Measurements from ENCODE around the gene BMPER.

Gene BMPER

GRCh38 chr7:34036051-34036920 lies 130.9 kb downstream of the BMPER start:
- no peak for DNase-seq

GRCh38 chr7:34036972-34037792 lies 131.8 kb downstream of the BMPER start:
- no peak for DNase-seq

DNA sequence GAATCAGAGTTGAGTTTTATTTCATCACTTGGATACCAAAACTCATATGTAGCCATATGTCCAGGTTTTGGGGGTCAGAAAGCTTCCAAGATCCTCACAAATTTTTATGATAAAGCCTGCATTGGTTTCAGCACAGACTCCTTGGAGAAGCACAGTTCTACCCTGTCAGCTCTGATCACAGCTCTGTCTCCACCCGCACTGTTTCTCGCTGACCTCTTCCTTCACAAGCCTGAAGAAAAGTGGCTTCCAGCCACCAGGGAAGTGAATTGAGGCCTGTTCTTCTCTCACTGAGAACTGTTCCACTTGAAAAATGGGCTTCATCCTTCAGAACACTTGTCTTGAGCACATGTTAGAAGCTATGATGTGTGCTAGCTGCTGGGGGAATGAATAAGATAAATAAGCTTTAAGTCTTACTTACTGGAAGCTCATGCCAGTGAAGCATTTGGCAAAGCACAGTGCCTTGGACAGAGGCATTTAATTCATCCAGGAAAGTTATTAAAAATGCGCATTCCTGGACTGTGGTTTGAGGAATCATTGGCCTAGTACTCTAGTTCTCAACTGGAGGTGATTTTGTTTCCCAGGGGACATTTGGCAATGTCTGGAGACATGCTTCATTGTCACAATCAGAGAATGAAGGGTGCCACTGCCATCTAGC lies 133.6 kb downstream of the BMPER start:
- no peak for DNase-seq

- no peak for DNase-seq
These were observed 136.4 kb downstream of the BMPER start for GRCh38 chr7:34041707-34042106.

GRCh38 chr7:34042406-34042805 lies 137.1 kb downstream of the BMPER start:
- no peak for DNase-seq

DNA sequence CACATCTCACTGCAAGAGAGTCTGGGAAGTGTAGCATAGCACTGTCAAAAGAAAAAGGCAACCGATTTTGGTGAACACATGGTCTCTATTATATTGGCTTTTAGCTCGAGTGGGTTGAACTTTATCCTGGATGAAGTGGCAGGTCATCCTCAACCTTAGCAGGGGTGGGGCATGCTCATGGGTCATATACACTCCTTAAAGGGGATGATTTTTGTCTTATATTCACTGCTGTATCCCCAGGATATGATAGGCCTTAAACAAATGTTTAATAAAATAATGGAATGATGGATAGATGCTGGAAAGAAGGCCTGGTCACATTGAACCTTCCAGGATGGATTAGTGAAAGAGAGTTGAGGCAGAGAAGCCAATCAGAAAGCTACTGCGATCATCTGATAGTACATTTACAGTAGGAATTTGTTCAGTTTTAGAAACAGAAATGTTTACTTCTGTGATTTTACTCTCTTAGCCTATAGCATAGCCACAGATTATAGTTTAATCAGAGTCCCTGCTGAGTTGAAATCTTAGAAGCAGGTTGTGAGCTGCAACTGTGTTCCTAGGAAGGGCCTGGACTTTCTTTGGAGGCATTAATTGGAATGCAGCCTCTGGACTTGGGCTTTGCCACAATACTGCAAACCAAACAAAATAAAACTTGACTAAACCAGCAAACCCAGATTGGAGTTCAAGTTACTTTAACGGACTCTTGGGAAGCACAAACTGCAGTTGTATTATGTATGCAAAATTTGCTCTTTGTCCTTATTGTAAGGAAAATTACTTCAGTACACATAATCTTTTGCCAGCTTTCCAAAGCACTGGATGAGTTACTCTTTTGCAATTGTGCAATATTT lies 138.3 kb downstream of the BMPER start:
- DNase-seq = no peak

- DNase-seq = no peak
These were observed 138.9 kb downstream of the BMPER start for GRCh38 chr7:34044306-34044643.

DNA sequence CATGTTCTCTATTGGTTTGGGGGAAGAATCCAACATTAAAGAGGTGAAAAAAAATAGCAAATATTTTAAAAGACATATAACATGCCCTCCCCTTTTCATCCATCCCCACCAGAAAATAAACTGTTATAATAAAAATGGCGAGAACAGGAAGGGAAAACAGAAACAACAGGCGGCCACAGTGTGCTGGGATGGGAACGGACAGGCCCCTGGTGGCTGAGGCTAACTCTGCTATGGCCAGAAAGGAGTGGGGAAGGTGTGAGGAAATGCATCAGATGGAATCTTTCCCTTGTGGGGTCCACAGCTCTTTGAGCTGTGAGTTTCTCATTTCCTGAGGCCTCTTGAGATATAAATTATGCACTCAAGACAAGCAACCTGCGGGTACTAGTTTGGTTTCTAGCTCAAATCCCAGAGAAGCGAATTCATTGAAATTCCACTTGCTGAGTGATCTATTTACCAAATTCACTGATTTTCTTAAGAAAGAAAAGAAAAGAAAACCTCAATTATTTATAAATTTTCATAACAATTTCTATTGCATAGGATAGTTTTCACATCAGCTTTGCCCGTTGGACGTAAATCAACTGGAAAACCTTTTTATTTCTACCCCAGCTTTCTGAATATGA lies 139.5 kb downstream of the BMPER start:
- no peak for DNase-seq

DNA sequence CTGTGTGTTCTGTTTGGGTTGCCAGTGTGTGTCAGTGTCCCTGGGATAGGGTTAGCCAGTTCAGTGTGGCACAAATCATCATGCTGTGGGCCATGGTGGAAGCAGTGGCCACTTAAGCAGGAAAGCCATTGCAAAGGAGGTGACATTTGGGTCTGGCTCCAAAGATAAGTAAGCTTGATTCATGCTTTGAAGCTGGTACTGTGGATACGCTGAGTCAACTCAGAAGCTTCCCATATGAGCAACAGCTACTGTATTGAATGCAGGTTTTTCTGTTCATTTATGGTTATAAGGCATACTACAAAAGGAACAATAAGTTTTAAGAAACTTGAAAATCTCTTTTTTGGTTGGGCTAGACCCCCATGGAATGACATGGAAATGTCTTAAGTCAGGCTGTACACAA lies 143.1 kb downstream of the BMPER start:
- no peak for DNase-seq

- DNase-seq = no peak
These were observed 148.7 kb downstream of the BMPER start for GRCh38 chr7:34054075-34054474.

- no peak for DNase-seq
These were observed 151.8 kb downstream of the BMPER start for GRCh38 chr7:34057136-34057535.

DNA sequence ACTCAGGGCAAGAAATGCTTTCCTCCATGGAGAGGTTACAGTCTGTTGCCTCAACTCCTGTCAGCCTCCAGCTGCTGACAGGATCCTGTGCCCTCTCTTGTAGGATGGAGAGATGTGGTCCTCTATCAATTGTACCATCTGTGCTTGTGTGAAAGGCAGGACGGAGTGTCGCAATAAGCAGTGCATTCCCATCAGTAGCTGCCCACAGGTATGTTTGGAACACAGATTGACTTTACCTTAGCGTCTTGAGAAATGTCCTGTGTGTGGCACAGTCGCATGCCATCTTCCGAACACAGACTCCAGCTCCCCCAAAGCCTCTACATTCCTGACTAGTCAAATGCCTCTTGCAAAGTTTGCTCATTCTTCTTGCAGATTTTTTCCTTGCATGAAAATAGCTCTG lies 152.6 kb downstream of the BMPER start:
- DNase-seq = no peak

DNA sequence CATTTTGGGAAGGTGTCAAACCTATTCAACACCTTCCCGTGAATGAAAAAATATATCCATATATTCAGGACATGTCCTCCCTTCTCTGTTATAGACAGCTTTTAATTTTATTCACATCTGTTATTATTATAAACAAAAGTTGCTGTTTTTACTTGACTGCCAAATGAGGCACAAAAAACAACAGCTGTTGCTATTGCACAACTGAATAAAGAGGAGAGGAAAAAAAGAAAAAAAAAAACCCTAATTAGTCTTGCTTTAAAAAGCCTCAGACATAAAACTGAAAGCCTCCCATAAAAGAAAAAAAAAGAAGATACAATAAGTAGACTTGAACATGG lies 153.4 kb downstream of the BMPER start:
- DNase-seq = no peak

- DNase-seq = no peak
These were observed 153.9 kb downstream of the BMPER start for GRCh38 chr7:34059136-34059828.

GRCh38 chr7:34060196-34060947 lies 155.0 kb downstream of the BMPER start:
- DNase-seq = no peak

- no peak for DNase-seq
These were observed 155.8 kb downstream of the BMPER start for GRCh38 chr7:34061149-34061548.

DNA sequence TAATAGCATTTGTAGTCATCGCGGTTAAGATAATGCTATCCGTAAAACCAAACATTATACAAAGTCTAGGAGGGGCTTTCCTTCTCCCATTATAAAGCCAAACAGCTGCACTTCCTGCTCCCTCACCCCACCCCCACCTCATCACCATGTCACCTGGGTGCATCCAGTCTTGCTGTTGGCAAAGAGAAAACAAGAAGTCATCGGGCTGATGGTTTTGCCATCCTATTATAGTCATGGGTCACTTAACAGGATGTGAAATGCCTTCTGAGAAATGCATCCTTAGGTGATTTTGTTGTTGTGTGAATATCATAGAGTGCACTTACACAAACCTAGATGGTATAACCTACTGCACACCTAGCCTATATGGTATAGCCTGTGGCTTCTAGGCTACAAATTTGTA lies 157.0 kb downstream of the BMPER start:
- DNase-seq = no peak

DNA sequence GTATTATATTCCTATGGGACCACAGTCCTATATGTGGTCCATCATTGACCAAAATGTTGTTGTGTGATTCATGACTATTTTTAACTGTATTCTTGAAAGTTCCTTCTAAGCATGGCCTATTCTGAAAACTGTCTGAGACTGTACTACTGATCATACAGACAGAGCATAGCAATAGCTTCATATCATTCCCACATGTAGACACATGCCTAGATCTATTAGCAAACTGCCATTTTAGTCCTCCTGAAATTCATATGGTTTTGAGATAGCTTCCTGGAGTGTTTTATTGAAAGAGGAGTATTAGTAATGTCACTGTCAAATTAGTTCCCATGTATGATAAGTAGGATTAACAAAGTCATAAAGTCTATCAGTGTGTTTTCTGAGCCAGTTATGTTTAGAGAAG lies 157.5 kb downstream of the BMPER start:
- no peak for DNase-seq

GRCh38 chr7:34064519-34065158 lies 159.3 kb downstream of the BMPER start:
- DNase-seq = no peak

DNA sequence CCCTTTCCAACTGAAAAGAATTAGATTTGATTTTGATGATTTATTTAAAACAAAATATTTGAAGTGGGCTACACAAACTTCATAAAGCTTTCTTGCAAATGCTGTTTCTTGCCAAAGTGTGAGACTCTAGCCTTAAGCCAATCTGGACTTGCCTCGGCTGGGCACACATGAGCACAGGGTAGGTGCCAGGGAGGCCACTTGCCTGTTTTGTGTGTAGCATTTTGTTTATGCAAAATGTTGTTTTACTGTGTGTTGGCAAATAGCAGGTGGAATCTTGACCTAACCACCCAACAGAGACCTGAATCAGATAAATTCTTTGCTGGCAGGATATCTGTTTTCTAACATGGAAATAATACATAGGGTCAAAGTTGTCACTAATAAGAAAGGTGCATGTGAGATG lies 161.1 kb downstream of the BMPER start:
- no peak for DNase-seq

Measured in CD4-positive, alpha-beta T cell treated with Interleukin-1 beta for 1 hour (primary cell).